Measurements from ENCODE around the gene MYL12B.
A peak's percentile ranks its signal among the peaks of the same experiment; 100 is the strongest.
"Not testable (repeated sequence)": the region's sequence is repeated elsewhere in the genome, so short reads cannot be mapped to it uniquely, and the experiment has no call there.

The MYL12B gene

DNA sequence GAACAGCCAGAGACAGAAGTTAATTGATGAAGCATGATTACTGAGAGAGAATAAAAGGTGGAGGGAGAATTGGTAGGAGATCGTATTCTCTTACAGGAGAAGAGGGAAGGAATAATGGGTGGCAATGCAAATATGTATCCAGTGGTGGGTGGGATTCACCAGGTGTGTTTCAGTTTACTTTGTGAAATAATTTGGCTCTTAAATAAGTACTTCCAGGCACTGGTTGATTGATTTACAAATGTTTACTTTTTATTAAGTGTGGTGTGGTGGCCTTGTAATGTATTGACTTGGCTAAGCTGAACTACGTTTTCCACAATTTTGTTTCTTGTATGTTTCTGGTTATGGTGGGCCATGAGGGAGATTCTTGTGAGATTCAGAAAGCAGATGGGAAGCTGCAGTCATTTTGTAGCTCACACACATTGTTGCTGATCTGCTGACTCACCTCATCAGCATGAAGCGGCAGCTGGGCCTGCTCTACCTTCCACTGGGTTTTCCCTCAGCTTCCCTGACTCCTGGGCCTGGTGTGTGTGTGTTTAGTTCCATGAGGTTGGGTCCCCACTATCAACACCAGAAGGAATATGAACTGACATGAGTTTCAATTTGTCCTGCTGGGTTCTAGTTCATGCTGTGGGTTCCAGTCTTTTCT lies 32.6 kb downstream of the MYL12B start:
- H3K4me1 Mint-ChIP-seq: peaks cover 7% of the 10 kb centered on the region
- peaks cover 21% of the 10 kb centered on the region for H3K9me3 Mint-ChIP-seq
- no peak overlapping the region for H3K27ac Mint-ChIP-seq
- H3K36me3 Mint-ChIP-seq: peaks cover 16% of the 10 kb centered on the region
- peaks cover 6% of the 10 kb centered on the region for H3K27me3 Mint-ChIP-seq
- H3K4me3 Mint-ChIP-seq: no peak overlapping the region

DNA sequence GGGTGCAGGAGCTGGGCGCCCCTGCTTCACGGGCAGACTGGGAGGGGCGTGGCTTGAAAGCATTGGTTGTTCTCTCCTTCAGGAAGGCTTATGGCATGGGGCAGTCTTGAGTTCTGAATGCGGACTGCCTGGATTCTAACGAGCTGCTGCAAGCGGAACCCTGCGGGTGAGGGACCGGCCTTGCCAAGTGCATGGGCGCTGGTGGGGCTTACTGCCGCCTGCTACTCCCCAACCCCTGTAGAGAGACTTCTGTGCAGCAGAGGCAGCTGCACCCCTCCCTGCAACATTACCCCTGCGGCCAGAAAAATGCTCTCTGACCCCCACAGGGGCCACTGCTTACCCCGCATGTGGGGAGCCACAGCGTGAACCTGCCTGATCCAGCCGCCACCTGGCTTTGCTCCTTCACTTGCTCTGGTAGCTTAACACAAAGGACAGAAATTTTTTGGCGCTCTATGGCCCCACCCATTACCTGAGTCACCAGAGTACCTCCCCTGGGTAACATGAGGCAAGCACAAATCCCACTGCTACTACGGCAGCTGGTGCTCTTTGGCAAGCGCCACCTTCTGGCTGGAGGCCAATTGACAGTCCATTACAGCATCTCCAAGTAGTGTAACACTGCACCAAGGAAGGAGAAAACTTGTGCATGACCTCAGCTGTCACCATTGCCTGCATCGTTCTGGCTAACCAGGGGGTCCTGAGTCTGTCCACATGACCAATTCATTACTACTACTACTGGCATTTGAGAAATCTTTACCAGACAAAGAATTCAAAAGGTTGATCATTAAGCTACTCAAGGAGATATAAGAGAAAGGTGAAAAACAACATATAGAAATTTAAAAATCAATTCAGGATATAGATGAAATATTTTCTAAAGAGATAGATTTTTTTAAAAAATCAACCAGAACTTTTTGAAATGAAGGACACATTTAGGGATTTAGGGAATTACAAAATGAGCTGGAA lies 35.4 kb downstream of the MYL12B start:
- peak overlapping the region; percentile 93 for H3K27ac Mint-ChIP-seq
- H3K36me3 Mint-ChIP-seq: peaks cover 4% of the 10 kb centered on the region
- H3K27me3 Mint-ChIP-seq: peaks cover 16% of the 10 kb centered on the region
- H3K9me3 Mint-ChIP-seq: peaks cover 3% of the 10 kb centered on the region
- peaks cover 7% of the 10 kb centered on the region for H3K4me1 Mint-ChIP-seq
- H3K4me3 Mint-ChIP-seq: peak overlapping the region; percentile 97

DNA sequence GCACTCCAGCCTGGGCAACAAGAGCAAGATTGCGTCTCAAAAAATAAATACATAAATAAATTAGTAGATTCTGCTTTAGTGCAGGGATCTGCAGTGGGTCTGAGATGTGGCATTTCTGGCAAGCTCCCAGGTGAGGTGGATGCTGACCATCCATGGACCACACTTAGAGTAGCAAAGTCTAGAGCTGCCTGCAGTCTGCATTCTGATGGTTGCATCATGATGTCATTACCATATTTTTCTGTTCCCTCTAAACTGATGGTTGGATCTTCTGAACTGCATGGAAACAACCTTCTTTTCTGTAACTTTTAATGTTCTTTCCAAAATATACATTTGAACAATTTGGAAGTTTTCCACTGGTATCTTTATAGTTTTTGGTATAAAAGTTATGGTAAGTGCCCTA lies 42.9 kb downstream of the MYL12B start:
- Mint-ChIP-seq H3K27ac (peak overlapping the region; percentile 79), H3K27me3 (peaks cover 16% of the 10 kb centered on the region), H3K4me1 (peaks cover 11% of the 10 kb centered on the region), H3K4me3 (no peak overlapping the region), H3K9me3 (no peaks in the 10 kb centered on the region), H3K36me3 (no peaks in the 10 kb centered on the region)

DNA sequence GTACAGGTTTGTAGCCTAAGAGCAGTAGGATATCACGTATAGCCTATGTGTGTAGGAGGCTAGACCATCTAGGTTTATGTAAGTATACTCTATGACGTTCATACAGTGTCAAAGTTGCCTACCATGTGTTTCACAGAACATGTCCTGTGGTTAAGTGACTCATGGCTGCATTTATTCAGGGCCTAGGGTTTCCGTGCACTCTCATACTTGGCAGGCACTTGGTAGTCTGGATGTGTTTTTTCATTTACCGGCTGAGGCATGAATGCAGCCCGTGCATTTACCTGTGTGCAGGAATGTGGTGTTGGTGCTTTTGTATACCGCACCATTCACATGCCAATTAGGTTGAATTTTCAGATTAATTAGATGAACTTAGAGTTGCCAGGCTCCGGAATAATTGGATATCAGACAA lies 43.4 kb downstream of the MYL12B start:
- no peak overlapping the region for H3K4me3 Mint-ChIP-seq
- H3K36me3 Mint-ChIP-seq: no peaks in the 10 kb centered on the region
- peaks cover 16% of the 10 kb centered on the region for H3K27me3 Mint-ChIP-seq
- peak overlapping the region; percentile 79 for H3K27ac Mint-ChIP-seq
- no peaks in the 10 kb centered on the region for H3K9me3 Mint-ChIP-seq
- peaks cover 11% of the 10 kb centered on the region for H3K4me1 Mint-ChIP-seq

DNA sequence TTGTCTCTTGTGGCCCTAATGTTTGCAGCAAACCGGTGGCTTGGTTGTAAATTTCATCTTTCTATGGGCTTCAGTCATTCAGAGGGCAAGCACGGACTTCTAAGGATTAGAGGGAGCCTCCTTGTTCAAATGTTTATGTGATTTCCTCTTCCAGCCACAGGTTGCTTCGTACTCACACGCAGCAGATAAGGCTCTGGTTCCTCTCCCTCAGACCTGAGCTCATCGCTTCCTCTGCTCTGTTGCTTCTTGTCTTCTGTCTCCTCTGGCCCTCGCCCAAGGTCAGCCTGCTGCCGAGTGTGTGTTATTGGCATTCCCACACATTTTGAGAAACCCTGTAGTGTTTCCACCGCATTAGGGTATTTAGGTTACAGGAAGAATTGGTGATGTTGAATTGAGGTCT lies 44.0 kb downstream of the MYL12B start:
- Mint-ChIP-seq H3K36me3 (no peaks in the 10 kb centered on the region), H3K4me1 (peaks cover 11% of the 10 kb centered on the region), H3K9me3 (no peaks in the 10 kb centered on the region), H3K27me3 (peaks cover 13% of the 10 kb centered on the region), H3K4me3 (no peak overlapping the region), H3K27ac (peak overlapping the region; percentile 47)

DNA sequence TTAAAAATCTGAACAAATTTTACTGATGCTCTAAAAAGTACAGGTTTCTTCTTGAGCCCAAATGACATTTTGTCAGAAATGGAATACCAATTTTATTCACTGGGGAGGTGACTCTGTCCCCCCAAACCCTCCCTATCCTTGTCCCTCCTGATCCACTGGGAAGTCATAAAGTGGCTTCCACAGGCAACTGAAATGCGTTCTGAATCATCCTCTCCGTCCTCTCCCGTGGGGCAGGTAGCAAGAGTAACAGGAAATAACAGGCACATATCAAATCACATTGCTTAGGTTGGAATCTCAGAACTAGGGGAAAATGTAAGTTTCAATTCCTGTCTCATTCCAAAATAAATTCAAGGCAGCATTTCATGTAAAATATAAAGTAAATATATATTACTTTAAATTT lies 44.5 kb downstream of the MYL12B start:
- peaks cover 11% of the 10 kb centered on the region for H3K4me1 Mint-ChIP-seq
- no peaks in the 10 kb centered on the region for H3K9me3 Mint-ChIP-seq
- H3K27ac Mint-ChIP-seq: peak overlapping the region; percentile 63
- no peak overlapping the region for H3K4me3 Mint-ChIP-seq
- peaks cover 10% of the 10 kb centered on the region for H3K27me3 Mint-ChIP-seq
- H3K36me3 Mint-ChIP-seq: no peaks in the 10 kb centered on the region

DNA sequence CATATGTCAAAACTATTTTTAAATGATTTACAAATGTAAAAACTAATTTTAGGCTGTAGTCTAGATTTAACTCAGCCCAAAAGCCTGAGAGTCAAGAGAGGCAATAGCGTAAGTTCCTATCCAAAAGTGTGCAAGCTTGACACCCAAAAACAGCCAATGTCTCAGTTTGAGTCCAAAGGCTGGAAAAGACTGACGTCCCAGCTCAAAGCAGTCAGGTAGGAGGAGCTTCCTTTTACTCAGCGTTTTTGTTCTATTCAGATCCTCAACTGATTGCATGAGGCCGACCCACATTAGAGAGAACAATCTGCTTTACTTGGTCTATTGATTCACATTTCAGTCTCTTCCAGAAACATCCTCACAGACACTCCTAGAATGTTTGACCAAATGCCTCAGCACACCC lies 51.8 kb downstream of the MYL12B start:
- H3K27ac Mint-ChIP-seq: no peak overlapping the region
- no peak overlapping the region for H3K4me3 Mint-ChIP-seq
- H3K36me3 Mint-ChIP-seq: no peaks in the 10 kb centered on the region
- no peaks in the 10 kb centered on the region for H3K27me3 Mint-ChIP-seq
- H3K9me3 Mint-ChIP-seq: no peaks in the 10 kb centered on the region
- H3K4me1 Mint-ChIP-seq: no peaks in the 10 kb centered on the region

DNA sequence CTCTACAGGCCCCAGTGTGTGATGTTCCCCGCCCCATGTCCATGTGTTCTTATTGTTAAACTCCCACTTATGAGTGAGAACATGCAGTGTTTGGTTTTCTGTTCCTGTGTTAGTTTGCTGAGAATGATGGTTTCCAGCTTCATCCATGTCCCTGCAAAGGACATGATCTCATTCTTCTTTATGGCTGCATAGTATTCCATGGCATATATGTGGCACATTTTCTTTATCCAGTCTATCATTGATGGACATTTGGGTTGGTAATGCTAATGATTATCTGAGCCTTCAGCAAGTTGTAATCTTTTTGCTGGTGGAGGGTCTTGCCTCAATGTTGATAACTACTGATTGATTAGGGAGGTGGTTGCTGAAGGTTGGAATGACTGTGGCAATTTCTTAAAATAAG lies 53.4 kb downstream of the MYL12B start:
- not testable (repeated sequence) for H3K36me3 Mint-ChIP-seq, H3K27ac Mint-ChIP-seq, H3K4me3 Mint-ChIP-seq, H3K4me1 Mint-ChIP-seq, H3K9me3 Mint-ChIP-seq, H3K27me3 Mint-ChIP-seq

DNA sequence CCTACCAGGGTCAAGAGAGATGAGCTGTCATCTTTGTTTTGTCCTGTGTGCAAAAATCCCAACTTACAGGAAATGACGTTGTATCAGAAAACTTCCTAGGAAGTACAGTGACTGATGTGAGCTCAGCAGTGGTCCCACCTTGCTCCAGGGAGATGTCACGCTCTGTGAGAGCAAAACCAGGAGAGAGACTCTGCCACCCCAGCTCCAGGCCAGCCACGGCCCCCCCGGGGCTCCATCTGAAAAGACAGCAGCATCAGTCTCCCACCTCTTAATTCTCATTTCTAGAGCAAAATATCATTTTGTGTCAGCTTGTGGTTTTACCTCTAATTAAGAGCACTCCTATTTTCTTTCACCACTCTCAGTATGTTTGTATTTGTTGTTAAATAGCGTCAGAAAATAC lies 57.5 kb downstream of the MYL12B start:
- Mint-ChIP-seq H3K9me3 (no peaks in the 10 kb centered on the region), H3K27ac (no peak overlapping the region), H3K4me3 (no peak overlapping the region), H3K4me1 (peaks cover 5% of the 10 kb centered on the region), H3K27me3 (peaks cover 2% of the 10 kb centered on the region), H3K36me3 (no peaks in the 10 kb centered on the region)

DNA sequence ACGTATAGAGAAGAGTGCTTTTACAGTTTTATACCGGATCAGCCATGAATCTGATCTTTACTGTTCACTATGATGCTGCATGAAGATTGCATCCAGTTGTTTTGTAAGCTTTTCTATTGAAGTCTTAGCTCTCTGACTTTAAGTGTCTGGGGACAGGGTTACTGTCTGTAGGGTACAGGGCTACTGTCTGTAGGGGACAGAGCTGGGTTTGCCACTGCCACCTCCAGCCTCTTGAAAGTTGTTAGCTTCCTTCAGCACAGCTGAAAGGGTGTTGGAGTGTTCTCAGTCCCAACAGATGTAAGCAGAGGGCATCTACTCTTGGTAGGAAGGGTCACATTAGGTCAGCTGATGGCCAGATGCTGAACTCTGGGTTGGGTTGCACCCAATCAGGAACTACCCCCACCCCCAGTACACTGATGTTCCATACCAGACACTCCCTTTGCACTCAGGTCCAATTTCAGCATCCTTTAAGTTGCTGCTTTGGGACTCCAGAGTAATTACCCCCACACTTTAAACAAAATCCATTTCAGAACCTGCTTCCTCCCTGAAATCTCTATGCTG lies 58.0 kb downstream of the MYL12B start:
- Mint-ChIP-seq H3K27me3 (peaks cover 2% of the 10 kb centered on the region), H3K9me3 (no peaks in the 10 kb centered on the region), H3K27ac (no peak overlapping the region), H3K36me3 (no peaks in the 10 kb centered on the region), H3K4me3 (no peak overlapping the region), H3K4me1 (peaks cover 5% of the 10 kb centered on the region)

DNA sequence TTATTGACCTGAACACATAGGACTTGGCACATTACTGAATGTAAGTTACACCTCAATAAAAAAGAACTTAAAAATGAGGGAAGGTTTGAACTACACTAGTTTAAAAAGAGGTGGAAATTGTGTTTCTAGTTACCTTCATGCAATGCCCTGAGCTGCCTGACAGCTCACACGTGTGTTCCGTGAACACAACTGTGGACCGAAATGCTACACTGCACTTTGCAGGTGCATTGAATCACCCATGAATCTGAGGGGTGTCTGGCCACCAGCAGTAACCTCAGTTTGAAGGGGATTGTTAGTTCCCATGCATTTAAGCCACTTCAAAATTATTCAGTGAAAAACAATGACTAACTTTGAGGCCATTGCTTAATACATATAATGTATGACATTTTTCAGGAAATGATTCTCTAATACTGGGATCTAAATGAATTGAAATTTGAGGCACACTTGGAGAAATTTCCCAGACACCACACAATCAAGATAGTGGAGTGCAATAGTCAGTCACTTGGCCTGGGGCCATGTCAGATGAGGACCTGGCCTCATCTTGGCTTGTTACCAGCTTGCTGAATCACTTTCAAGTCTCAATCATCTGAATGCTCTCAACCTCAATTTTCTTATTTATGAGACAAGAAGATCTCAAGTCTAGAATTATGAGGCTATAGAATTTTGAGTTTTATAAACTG lies 59.3 kb downstream of the MYL12B start:
- no peak overlapping the region for H3K27ac Mint-ChIP-seq
- no peak overlapping the region for H3K4me3 Mint-ChIP-seq
- H3K4me1 Mint-ChIP-seq: peaks cover 5% of the 10 kb centered on the region
- no peaks in the 10 kb centered on the region for H3K36me3 Mint-ChIP-seq
- peaks cover 2% of the 10 kb centered on the region for H3K27me3 Mint-ChIP-seq
- H3K9me3 Mint-ChIP-seq: no peaks in the 10 kb centered on the region

DNA sequence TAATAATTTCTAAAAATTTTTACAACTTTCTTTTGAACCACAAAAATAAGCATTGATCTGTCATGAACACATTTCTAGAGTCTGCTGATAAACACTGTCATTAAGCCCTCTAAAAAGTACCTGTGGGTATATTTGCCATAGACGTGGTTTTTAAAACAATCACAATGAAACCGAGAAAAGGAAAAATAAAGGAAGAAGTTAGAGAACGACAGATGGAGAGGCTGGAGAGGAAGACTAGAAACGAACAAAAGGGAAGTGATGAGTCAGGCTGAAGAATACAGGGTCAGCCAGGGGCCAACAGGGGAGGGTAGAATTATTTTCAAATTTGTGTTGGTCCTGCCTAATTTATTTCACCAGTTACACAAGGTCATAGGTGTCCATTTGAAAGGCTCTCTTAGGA lies 62.0 kb downstream of the MYL12B start:
- no peaks in the 10 kb centered on the region for H3K9me3 Mint-ChIP-seq
- H3K27me3 Mint-ChIP-seq: peaks cover 2% of the 10 kb centered on the region
- no peaks in the 10 kb centered on the region for H3K36me3 Mint-ChIP-seq
- H3K4me3 Mint-ChIP-seq: no peak overlapping the region
- H3K4me1 Mint-ChIP-seq: peaks cover 5% of the 10 kb centered on the region
- H3K27ac Mint-ChIP-seq: no peak overlapping the region
